Nephron (organoid): ENCODE measurements around the gene LIMS3.
"Not testable (repeated sequence)": the region's sequence is repeated elsewhere in the genome, so short reads cannot be mapped to it uniquely, and the experiment has no call there.

Source experiments
- H3K27ac Mint-ChIP-seq, 3 experiments: 2 replicates each; pipeline ENCODE4 v1.8.0; 2020; ENCODE audit warnings: mixed read lengths in 3 of 3, mild to moderate bottlenecking in 2 of 3, moderate library complexity in 1 of 3
- H3K27me3 Mint-ChIP-seq: 2 replicates; pipeline ENCODE4 v1.8.0; 2021; ENCODE audit warnings: low read depth, mild to moderate bottlenecking, moderate library complexity, mixed read lengths
- H3K36me3 Mint-ChIP-seq: 2 replicates; pipeline ENCODE4 v1.8.0; 2020; ENCODE audit warnings: low read depth, mixed read lengths
- H3K4me1 Mint-ChIP-seq: 2 replicates; pipeline ENCODE4 v1.8.0; 2020; ENCODE audit warnings: mixed read lengths
- H3K4me3 Mint-ChIP-seq, 3 experiments: 2 replicates each; pipeline ENCODE4 v1.8.0; 2020; ENCODE audit warnings: mild to moderate bottlenecking in 3 of 3, mixed read lengths in 3 of 3, moderate library complexity in 2 of 3
- H3K9me3 Mint-ChIP-seq: 2 replicates; pipeline ENCODE4 v1.8.0; 2020; ENCODE audit warnings: mixed read lengths

Gene LIMS3, protein sequence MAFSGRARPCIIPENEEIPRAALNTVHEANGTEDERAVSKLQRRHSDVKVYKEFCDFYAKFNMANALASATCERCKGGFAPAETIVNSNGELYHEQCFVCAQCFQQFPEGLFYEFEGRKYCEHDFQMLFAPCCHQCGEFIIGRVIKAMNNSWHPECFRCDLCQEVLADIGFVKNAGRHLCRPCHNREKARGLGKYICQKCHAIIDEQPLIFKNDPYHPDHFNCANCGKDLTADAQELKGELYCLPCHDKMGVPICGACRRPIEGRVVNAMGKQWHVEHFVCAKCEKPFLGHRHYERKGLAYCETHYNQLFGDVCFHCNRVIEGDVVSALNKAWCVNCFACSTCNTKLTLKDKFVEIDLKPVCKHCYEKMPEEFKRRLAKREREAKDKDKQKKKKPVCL

DNA sequence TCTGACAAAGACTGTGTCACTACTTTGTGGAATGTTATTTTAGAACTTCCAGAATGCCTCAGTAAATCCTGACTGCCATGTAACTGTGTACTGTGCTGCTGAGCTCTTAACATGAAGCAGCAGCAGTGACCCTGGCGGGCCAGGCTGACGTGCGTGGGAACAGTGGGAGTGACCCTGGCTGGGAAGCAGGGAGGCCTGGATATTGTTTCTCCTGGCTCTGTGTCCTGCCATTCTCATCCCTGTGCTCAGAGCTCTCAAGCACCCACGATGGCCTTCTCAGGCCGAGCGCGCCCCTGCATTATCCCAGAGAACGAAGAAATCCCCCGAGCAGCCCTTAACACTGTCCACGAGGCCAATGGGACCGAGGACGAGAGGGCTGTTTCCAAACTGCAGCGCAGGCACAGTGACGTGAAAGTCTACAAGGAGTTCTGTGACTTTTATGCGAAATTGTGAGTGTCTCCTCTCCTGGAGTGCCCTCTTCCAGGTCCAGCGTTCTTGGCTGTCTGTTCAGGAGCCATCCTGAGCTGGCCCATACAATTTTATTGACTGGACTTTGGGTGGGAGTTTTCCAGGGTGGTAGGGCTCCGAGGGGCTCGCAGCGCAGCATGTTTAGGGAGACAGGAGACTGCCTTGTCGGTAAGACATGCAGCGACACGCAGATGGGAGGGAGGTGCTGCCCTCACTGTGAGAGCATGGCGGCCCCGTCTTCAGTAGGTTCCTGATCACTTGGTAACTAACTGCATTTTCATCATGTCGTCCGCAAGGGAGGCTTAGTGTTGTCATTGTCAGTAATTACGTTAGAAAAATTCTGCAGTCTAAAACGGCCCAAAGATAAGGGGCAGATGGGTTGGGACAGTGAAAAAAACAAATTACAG lies at the start of gene LIMS3:
Gene LIMS3, plus strand, starts transcription at position 227 of the 875 bp plus-strand sequence. Its CDS starts 41 bp downstream, at position 268.
- H3K27me3 Mint-ChIP-seq, H3K4me1 Mint-ChIP-seq, H3K36me3 Mint-ChIP-seq, H3K4me3 Mint-ChIP-seq, H3K9me3 Mint-ChIP-seq, H3K27ac Mint-ChIP-seq: not testable (repeated sequence)

DNA sequence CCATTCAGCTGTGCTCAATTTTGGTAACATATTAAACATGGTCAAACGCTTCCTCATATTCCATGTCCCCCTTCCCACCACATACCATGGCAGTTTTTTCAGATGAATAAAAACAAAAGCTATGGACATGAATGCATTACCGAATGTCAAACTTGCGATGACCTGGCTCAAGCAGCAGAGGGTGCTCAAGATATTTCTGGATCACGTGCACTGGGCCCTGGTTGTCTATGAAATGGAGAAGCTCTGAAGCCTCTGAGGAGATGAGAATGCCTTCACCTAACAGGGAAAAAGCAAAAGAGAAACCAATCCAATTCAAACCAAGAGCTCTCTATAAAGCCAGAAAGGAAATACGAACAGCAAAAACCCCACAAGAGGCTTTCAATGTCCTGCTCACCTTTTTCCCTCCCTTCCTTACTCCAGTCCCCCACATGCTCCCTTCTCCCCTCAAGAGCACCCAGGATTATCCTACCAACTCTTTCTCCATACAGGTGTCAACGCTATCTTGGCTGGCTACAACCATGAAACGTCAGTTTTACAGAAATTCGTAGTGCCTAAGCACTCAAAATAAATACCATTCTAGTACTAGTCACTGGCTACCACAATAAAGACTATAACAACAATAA lies 27.2 kb upstream of the LIMS3 start:
- H3K4me3 Mint-ChIP-seq, H3K36me3 Mint-ChIP-seq, H3K27me3 Mint-ChIP-seq, H3K4me1 Mint-ChIP-seq, H3K9me3 Mint-ChIP-seq, H3K27ac Mint-ChIP-seq: not testable (repeated sequence)

DNA sequence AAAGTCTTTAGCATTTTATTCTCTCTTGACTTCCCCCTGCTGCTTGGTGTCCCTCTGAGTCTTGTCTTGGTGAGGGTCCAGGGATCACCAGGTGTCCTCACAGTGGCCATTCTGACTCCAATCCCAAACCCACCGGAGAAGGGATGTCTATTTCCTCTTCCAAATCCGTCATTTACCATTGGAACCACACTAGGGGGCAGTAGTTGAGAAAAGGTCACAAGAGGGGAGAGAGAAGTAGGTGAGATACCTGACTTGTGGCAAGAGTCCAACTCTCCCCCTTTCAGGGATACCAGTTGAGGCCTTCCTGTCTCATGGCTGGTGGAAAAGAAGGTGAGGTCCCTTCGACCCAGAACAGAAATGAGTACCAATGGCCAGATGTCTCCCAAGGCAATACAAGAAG lies 21.9 kb upstream of the LIMS3 start:
- not testable (repeated sequence) for H3K27ac Mint-ChIP-seq, H3K4me3 Mint-ChIP-seq, H3K4me1 Mint-ChIP-seq, H3K36me3 Mint-ChIP-seq, H3K9me3 Mint-ChIP-seq, H3K27me3 Mint-ChIP-seq

DNA sequence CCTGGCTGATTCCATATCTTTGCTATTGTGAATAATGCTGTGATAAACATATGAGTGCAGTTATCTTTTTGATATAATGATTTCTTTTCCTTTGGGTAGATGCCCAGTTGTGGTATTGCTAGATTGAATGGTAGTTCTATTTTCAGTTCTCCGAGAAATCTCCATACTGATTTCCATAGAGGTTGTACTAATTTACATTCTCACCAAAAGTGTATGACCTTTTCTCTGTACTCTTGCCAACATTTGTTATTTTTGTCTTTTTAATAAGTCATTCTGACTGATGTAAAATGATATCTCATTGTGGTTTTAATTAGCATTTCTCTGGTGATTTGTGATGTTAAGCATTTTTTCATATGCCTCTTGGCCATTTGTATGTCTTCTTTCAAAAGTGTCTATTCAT lies 16.4 kb upstream of the LIMS3 start:
- H3K9me3 Mint-ChIP-seq, H3K4me3 Mint-ChIP-seq, H3K27me3 Mint-ChIP-seq, H3K27ac Mint-ChIP-seq, H3K36me3 Mint-ChIP-seq, H3K4me1 Mint-ChIP-seq: not testable (repeated sequence)

DNA sequence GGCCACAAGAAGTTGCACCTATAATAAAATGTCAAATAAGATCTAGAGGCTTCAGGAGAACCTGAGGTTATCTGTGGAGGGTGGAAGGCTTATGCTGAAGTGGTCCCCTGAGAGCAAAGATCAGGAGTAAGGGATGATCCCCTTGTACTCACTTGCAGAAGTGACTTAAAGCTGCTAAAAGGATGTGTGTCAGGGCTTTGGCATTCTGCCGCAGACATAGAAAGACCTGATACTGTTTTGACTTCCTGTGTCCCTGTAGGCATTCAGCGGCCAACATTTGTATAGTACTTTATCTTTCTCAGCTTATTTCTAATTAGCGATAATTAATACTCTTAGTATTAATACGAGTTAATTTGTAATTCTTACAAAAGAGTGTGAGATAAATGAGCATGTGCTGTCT lies 10.1 kb upstream of the LIMS3 start:
- not testable (repeated sequence) for H3K36me3 Mint-ChIP-seq, H3K4me3 Mint-ChIP-seq, H3K4me1 Mint-ChIP-seq, H3K27ac Mint-ChIP-seq, H3K9me3 Mint-ChIP-seq, H3K27me3 Mint-ChIP-seq

DNA sequence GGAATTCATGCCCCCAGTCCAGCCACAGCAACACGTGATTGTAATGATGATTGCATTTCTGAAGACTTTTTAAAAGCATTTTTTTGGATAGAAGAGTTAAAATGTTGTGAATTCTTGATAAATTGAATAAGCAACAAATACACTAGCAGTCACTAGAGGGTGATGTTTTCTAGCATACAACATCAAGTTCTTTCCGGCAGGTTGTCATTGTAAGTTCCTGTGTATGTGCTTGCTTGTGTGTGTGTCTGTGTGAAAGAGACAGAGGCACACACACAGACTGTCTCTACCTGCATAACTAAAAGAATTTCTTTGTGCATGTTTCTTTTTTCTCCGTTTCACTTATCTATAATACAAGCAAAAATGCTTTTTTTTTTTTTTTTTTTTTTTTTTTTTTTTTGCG lies 8.6 kb upstream of the LIMS3 start:
- H3K27me3 Mint-ChIP-seq: not testable (repeated sequence)

DNA sequence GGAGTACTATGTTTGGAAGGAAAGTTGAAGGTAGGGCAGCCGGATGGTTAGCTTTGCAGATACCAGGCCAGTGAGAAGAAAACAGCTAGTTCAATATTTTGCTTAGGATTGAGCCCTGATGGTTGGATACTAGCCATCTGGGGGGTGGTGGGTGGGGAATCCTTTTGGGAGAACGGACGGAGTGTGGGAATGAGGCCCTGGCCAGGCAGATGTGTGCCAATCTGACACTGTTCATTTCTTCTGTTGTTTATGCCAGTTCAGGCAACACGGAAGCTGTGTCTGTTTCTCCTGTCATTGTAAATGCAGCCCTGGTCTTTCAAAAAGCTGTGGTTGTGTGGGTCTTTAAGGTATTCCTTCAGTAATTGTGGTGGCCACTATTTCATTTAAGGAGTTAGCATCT lies 7.5 kb upstream of the LIMS3 start:
- not testable (repeated sequence) for H3K9me3 Mint-ChIP-seq, H3K4me1 Mint-ChIP-seq, H3K27me3 Mint-ChIP-seq, H3K4me3 Mint-ChIP-seq, H3K27ac Mint-ChIP-seq, H3K36me3 Mint-ChIP-seq

More for the DNA sequence above, 8.6 kb upstream of the LIMS3 start:
- not testable (repeated sequence) for H3K4me3 Mint-ChIP-seq, H3K36me3 Mint-ChIP-seq, H3K4me1 Mint-ChIP-seq, H3K27ac Mint-ChIP-seq, H3K9me3 Mint-ChIP-seq

DNA sequence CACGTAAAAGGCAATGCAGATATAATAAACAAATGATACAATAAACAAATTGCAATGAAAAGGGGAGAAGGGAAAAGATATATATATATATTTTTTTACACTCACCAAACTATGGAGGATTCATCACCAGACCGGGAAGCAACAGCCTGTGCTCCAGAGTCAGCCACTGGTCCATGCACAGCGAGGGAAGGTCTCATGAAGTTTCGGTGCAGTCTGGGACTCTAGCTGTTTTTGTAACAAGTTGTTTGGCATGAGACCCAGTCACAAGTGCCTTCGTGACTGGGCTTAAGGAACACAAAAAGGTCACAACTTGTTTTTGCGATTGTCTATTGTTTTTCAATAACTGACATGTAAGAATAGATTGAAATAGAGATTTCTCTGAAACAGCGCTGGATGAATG lies 4.8 kb upstream of the LIMS3 start:
- H3K4me3 Mint-ChIP-seq, H3K4me1 Mint-ChIP-seq, H3K27me3 Mint-ChIP-seq, H3K9me3 Mint-ChIP-seq, H3K27ac Mint-ChIP-seq, H3K36me3 Mint-ChIP-seq: not testable (repeated sequence)

DNA sequence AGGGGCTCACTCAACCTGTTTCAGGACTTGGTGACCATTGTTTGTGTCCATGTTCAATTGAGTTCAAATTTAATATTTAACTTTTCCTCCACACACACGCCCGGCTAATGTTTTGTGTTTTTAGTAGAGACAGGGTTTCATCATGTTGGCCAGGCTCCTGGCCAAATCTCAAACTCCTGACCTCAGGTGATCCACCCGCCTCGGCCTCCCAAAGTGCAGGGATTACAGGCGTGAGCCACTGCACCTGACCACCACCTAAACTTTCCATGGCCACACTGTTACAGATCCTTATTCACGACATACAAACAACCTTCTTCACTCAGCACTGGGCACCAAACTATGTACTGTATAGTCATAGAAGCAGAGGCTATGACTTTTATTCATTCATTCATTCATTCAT lies 4.3 kb upstream of the LIMS3 start:
- H3K27me3 Mint-ChIP-seq, H3K9me3 Mint-ChIP-seq, H3K4me3 Mint-ChIP-seq, H3K27ac Mint-ChIP-seq, H3K4me1 Mint-ChIP-seq, H3K36me3 Mint-ChIP-seq: not testable (repeated sequence)

DNA sequence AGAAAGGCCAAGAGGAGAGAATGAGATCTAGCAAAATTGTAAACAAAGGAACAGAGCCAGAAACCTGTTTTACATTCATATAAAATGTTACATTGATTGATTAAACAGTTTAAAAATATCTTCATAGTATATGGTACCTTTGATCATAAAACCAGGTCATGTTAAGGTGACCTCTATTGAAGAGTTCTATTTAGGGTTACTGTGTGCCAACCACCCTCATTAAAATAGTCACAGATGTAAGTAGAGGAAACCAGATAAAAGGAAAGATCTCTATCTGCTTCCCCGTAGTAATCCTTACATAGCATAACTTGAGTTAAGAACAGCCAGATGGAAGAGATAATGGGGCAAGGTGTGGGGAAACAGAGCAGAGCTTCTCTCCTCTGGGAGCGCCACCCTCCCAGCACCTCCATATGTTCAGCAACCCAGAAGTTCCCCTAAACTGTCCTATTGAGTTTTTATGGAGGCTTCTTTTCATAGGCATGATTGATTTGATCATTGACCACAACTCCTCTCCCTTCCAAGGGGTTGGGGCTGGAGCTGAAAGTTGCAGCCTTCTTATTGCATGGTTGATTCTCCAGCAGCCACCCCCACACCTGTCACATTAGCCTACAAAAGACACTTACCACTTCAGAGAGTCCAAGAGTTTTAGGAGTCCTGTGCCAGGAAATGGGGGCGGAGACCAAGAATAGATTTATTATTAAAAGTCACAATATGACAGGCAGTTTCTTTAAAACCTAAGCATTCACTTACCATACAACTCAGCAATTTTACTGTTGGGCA lies 3.2 kb upstream of the LIMS3 start:
- not testable (repeated sequence) for H3K27ac Mint-ChIP-seq, H3K27me3 Mint-ChIP-seq, H3K36me3 Mint-ChIP-seq, H3K4me1 Mint-ChIP-seq, H3K4me3 Mint-ChIP-seq, H3K9me3 Mint-ChIP-seq

DNA sequence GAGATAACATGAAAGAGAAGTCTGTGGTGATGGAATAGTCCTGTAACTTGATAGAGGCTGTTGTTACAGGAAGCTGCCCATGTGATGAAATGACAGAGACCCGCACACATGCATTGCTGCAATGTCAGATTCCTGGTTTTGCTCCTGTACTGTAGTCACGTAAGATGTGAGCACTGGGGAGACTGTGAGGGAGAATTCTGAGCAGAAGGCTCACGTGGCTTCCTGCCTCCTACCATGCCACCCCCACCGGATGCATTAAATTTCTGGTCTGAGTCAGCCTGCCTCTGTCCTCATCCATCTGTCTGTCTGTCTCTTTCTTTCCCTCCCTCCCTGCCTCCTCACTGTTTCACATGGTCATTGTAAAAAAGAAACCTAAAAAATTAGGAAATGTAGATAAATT lies 2.3 kb upstream of the LIMS3 start:
- not testable (repeated sequence) for H3K27me3 Mint-ChIP-seq, H3K36me3 Mint-ChIP-seq, H3K4me3 Mint-ChIP-seq, H3K27ac Mint-ChIP-seq, H3K9me3 Mint-ChIP-seq, H3K4me1 Mint-ChIP-seq

DNA sequence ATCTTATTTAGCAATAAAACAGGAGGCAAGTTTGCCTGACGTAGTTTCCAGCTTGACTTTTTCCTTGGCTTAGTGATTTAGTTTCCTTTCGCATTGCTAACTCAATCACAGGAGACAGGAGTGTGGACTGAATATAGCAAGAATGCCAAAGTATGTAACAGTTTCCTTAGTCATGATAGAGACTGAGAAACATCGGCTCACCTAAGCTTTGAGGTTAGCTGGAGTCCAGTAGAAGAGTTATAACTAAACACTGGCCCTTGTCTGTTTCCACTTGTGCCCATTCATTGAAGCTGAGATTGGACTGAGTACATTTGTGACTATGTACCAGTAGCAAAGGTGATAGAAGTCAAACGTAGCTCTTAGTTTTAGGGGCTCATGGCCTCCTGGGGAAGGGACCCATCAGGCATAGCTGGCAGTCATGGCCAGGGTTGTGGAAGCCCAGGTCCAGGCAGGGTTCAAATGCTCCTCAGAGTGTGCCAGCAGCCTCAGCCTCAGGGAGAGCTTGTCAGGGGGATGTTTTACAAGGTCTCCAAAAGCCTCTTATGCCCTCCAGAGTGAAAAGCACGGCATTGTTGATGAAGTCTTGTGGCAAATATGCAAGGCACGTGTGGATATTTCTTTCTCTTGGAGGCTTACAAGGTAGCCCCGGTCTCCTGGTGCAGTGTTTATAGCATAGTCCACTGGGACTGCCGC lies 573 bp upstream of the LIMS3 start:
- not testable (repeated sequence) for H3K27ac Mint-ChIP-seq, H3K4me3 Mint-ChIP-seq

DNA sequence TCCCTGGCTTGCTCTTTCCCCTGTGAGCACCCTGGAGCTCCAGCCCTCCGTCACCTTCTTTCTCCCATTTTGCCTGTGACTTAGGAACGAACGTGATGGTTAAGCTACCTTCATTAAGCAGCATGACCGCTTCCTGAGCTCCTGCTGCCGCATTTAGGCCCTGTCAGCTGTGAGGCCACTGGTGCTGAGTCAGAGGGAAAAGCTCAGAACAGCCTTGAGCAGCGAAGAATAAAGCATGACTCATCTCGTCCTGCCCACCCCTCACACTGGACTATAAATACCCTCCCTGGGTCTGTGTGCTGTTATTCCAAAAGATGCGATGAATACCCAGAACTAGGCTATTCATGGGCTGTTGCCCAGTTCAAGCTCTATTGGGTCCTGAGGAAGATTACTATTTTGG lies 7.3 kb downstream of the LIMS3 start:
- H3K4me3 Mint-ChIP-seq, H3K9me3 Mint-ChIP-seq, H3K4me1 Mint-ChIP-seq, H3K36me3 Mint-ChIP-seq, H3K27me3 Mint-ChIP-seq, H3K27ac Mint-ChIP-seq: not testable (repeated sequence)

More for the DNA sequence above, 573 bp upstream of the LIMS3 start:
- not testable (repeated sequence) for H3K4me1 Mint-ChIP-seq, H3K9me3 Mint-ChIP-seq, H3K27me3 Mint-ChIP-seq, H3K36me3 Mint-ChIP-seq

DNA sequence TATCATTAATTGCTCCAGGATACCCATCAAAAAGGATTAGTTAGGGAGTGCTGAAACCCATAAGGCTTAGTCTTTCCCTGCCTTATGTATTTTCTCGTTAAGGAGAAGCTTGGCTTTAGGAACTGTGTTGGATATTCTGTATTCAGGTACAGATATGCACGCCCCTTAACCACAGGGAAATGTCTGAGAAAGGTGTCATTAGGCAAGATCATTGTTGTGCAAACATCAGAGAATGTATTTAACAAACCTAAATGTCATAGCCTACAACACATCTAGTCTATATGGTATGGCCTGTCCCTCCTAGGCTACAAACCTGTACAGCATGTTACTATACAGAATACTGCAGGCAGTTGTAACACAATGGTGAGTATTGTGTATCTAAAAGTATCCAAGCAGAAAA lies 10.1 kb downstream of the LIMS3 start:
- H3K4me1 Mint-ChIP-seq, H3K36me3 Mint-ChIP-seq, H3K27ac Mint-ChIP-seq, H3K4me3 Mint-ChIP-seq, H3K27me3 Mint-ChIP-seq, H3K9me3 Mint-ChIP-seq: not testable (repeated sequence)
